Measurements from ENCODE around the gene EHD1.
A peak's percentile ranks its signal among the peaks of the same experiment; 100 is the strongest.

Gene EHD1

GRCh38 chr11:64878494-64879243 is at the start of gene EHD1:
TSS of gene EHD1 (minus strand) at chr11:64878621. CDS start at chr11:64878464, 157 bp downstream.
- DNase-seq (ENCODE audit: low read depth in 3 of 3): peak; percentile 99 to 100 (median 99)

- no peak for DNase-seq (ENCODE audit: low read depth in 3 of 3)
These were observed 48.3 kb upstream of the EHD1 start for GRCh38 chr11:64926689-64927088.

- DNase-seq (ENCODE audit: low read depth in 3 of 3): no peak
These were observed 47.4 kb upstream of the EHD1 start for GRCh38 chr11:64925536-64926436.

- DNase-seq (ENCODE audit: low read depth in 3 of 3): peak in 1 of 3 experiments; percentile 11
These were observed 46.5 kb upstream of the EHD1 start for GRCh38 chr11:64924910-64925284.

- peak; percentile 82 to 87 (median 83) for DNase-seq (ENCODE audit: low read depth in 3 of 3)
These were observed 45.8 kb upstream of the EHD1 start, which contains the start of gene PPP2R5B for GRCh38 chr11:64923944-64924909. TSS of gene PPP2R5B (plus strand) at chr11:64924689. CDS start at chr11:64925735, 1,046 bp downstream.

- no peak for DNase-seq (ENCODE audit: low read depth in 3 of 3)
These were observed 44.8 kb upstream of the EHD1 start for GRCh38 chr11:64923151-64923661.

- no peak for DNase-seq (ENCODE audit: low read depth in 3 of 3)
These were observed 43.0 kb upstream of the EHD1 start for GRCh38 chr11:64921384-64921783.

- no peak for DNase-seq (ENCODE audit: low read depth in 3 of 3)
These were observed 41.7 kb upstream of the EHD1 start for GRCh38 chr11:64920124-64920523.

- no peak for DNase-seq (ENCODE audit: low read depth in 3 of 3)
These were observed 41.2 kb upstream of the EHD1 start for GRCh38 chr11:64919627-64920026.

- no peak for DNase-seq (ENCODE audit: low read depth in 3 of 3)
These were observed 39.6 kb upstream of the EHD1 start for GRCh38 chr11:64918017-64918416.

GRCh38 chr11:64917663-64917995 is 39.2 kb upstream of the EHD1 start:
- no peak for DNase-seq (ENCODE audit: low read depth in 3 of 3)

- peak; percentile 97 to 99 (median 97) for DNase-seq (ENCODE audit: low read depth in 3 of 3)
These were observed 38.6 kb upstream of the EHD1 start, which contains the start of gene ATG2A for GRCh38 chr11:64916775-64917662. TSS of gene ATG2A (minus strand) at chr11:64917209. CDS start at chr11:64917135, 74 bp downstream.

GRCh38 chr11:64916040-64916774 is 37.8 kb upstream of the EHD1 start:
- DNase-seq (ENCODE audit: low read depth in 3 of 3): peak in 1 of 3 experiments; percentile 14

GRCh38 chr11:64915376-64915887 is 37.0 kb upstream of the EHD1 start:
- no peak for DNase-seq (ENCODE audit: low read depth in 3 of 3)

- DNase-seq (ENCODE audit: low read depth in 3 of 3): no peak
These were observed 35.7 kb upstream of the EHD1 start for GRCh38 chr11:64914123-64914522.

GRCh38 chr11:64913171-64913727 is 34.8 kb upstream of the EHD1 start:
- DNase-seq (ENCODE audit: low read depth in 3 of 3): no peak

GRCh38 chr11:64911689-64912088 is 33.3 kb upstream of the EHD1 start:
- no peak for DNase-seq (ENCODE audit: low read depth in 3 of 3)

GRCh38 chr11:64911142-64911541 is 32.7 kb upstream of the EHD1 start:
- DNase-seq (ENCODE audit: low read depth in 3 of 3): no peak
